HG02623 (cell line): Measurements from ENCODE around the gene METTL8.

Experiments
- ATAC-seq: cut with Tn5 transposase; IDR thresholded peaks from one replicate; pipeline ENCODE4 v1.9.1; 2021; ENCODE audit warnings: moderate library complexity; ENCODE audit not compliant: unreplicated experiment

Gene METTL8

GRCh38 chr2:171346723-171347557, 86.8 kb downstream of the METTL8 start:
- no peak for ATAC-seq

GRCh38 chr2:171345971-171346722, 87.6 kb downstream of the METTL8 start:
- ATAC-seq: no peak

GRCh38 chr2:171344182-171344581, 89.6 kb downstream of the METTL8 start:
- no peak for ATAC-seq

- no peak for ATAC-seq
These were observed 91.8 kb downstream of the METTL8 start for GRCh38 chr2:171342067-171342413.

- no peak for ATAC-seq
These were observed 92.3 kb downstream of the METTL8 start for GRCh38 chr2:171341394-171342066.

GRCh38 chr2:171334946-171335345, 98.8 kb downstream of the METTL8 start:
- no peak for ATAC-seq

GRCh38 chr2:171334171-171334570, 99.6 kb downstream of the METTL8 start:
- ATAC-seq: no peak

- ATAC-seq: no peak
These were observed 103.4 kb downstream of the METTL8 start for GRCh38 chr2:171330155-171330956.

GRCh38 chr2:171327043-171327496, 106.7 kb downstream of the METTL8 start:
- ATAC-seq: no peak

- no peak for ATAC-seq
These were observed 107.8 kb downstream of the METTL8 start for GRCh38 chr2:171325886-171326585.

GRCh38 chr2:171323971-171324528, 109.7 kb downstream of the METTL8 start:
- ATAC-seq: no peak

- no peak for ATAC-seq
These were observed 110.9 kb downstream of the METTL8 start for GRCh38 chr2:171322928-171323327.

- no peak for ATAC-seq
These were observed 113.1 kb downstream of the METTL8 start for GRCh38 chr2:171320731-171321130.

- peak; percentile 29 for ATAC-seq
These were observed 113.6 kb downstream of the METTL8 start for GRCh38 chr2:171320208-171320621.

GRCh38 chr2:171319164-171319810, 114.5 kb downstream of the METTL8 start:
- peak; percentile 39 for ATAC-seq

GRCh38 chr2:171318463-171318934, 115.3 kb downstream of the METTL8 start:
- no peak for ATAC-seq

- ATAC-seq: no peak
These were observed 116.2 kb downstream of the METTL8 start for GRCh38 chr2:171317492-171318125.

GRCh38 chr2:171316755-171317337, 116.9 kb downstream of the METTL8 start:
- ATAC-seq: no peak
